ENCODE data around the gene GBF1. TPM values are rescaled to one million over a fixed set of nuclear protein-coding genes. Genes with fewer than 3 reads are reported as not detected.

The GBF1 gene
- total and polyA plus RNA-seq, 5 donors: 17.2 to 43.3 (median 36.4) TPM

GRCh38 chr10:102416695-102417094 is 171.4 kb downstream of the GBF1 start:
- Histone ChIP-seq H3K9me3 (ENCODE audit: control insufficient read depth, low read length) (no peaks in the 10 kb centered on the region), H3K4me3 (ENCODE audit: low read length) (no peak overlapping the region), H3K27me3 (ENCODE audit: control insufficient read depth, insufficient read depth) (no peaks in the 10 kb centered on the region), H3K27ac (ENCODE audit: low read length) (no peak overlapping the region), H3K4me1 (ENCODE audit: control insufficient read depth, insufficient read depth, low read length) (peaks cover 3% of the 10 kb centered on the region)
- 83% methylated on average over 20 of the region's 20 CpGs for WGBS
- no peak for ATAC-seq
- DNase-seq: peak in 2 of 3 donors; percentile 10 to 51
- intact Hi-C loops (cut with DNase I): no loop called here

GRCh38 chr10:102418622-102419268 is 173.4 kb downstream of the GBF1 start, which contains the start of gene PSD:
Gene PSD (minus strand): TSS chr10:102418785. CDS start chr10:102417038, 1,747 bp downstream.
- Histone ChIP-seq H3K9me3 (ENCODE audit: control insufficient read depth, low read length) (no peaks in the 10 kb centered on the region), H3K27me3 (ENCODE audit: control insufficient read depth, insufficient read depth) (no peaks in the 10 kb centered on the region), H3K4me1 (ENCODE audit: control insufficient read depth, insufficient read depth, low read length) (peaks cover 3% of the 10 kb centered on the region), H3K27ac (ENCODE audit: low read length) (no peak within 1 kb of the TSS), H3K4me3 (ENCODE audit: low read length) (peak within 1 kb of the TSS; percentile 8)
- WGBS: 2% methylated on average over 45 of the region's 45 CpGs
- ATAC-seq (no peak), DNase-seq (peak in 1 of 3 donors; percentile 56)
- intact Hi-C loops (cut with DNase I): no loop called here

- Histone ChIP-seq H3K27me3 (ENCODE audit: control insufficient read depth, insufficient read depth) (no peaks in the 10 kb centered on the region), H3K9me3 (ENCODE audit: control insufficient read depth, low read length) (no peaks in the 10 kb centered on the region), H3K4me3 (ENCODE audit: low read length) (peak overlapping the region; percentile 58), H3K27ac (ENCODE audit: low read length) (no peak overlapping the region), H3K4me1 (ENCODE audit: control insufficient read depth, insufficient read depth, low read length) (peaks cover 3% of the 10 kb centered on the region)
- DNase-seq (peak in 2 of 3 donors; percentile 79 to 85), ATAC-seq (peak; percentile 2 to 12)
- under 1% methylated on average over 54 of the region's 54 CpGs for WGBS
- intact Hi-C loops (cut with DNase I): no loop called here
Measured at GRCh38 chr10:102419269-102420180, 174.2 kb downstream of the GBF1 start.

GRCh38 chr10:102420181-102420713 is 174.9 kb downstream of the GBF1 start:
- H3K4me1 ChIP-seq (ENCODE audit: control insufficient read depth, insufficient read depth, low read length): peaks cover 3% of the 10 kb centered on the region
- H3K27ac ChIP-seq (ENCODE audit: low read length): peak overlapping the region; percentile 92
- WGBS: 2% methylated on average over 21 of the region's 21 CpGs
- peak overlapping the region; percentile 58 for H3K4me3 ChIP-seq (ENCODE audit: low read length)
- ATAC-seq (no peak), DNase-seq (peak in 1 of 3 donors; percentile 43)
- no peaks in the 10 kb centered on the region for H3K27me3 ChIP-seq (ENCODE audit: control insufficient read depth, insufficient read depth)
- no peaks in the 10 kb centered on the region for H3K9me3 ChIP-seq (ENCODE audit: control insufficient read depth, low read length)
- intact Hi-C loops (cut with DNase I): no loop called here

GRCh38 chr10:102420714-102421506 is 175.6 kb downstream of the GBF1 start, which contains the start of gene FBXL15:
Gene FBXL15 (plus strand): TSS chr10:102420836. CDS start chr10:102421130, 294 bp downstream.
- intact Hi-C loops (cut with DNase I): no loop called here
- no peaks in the 10 kb centered on the region for H3K27me3 ChIP-seq (ENCODE audit: control insufficient read depth, insufficient read depth)
- H3K9me3 ChIP-seq (ENCODE audit: control insufficient read depth, low read length): no peaks in the 10 kb centered on the region
- H3K4me3 ChIP-seq (ENCODE audit: low read length): peak within 1 kb of the TSS; percentile 58
- peak; percentile 96 to 98 (median 97) for DNase-seq
- ATAC-seq: peak; percentile 88
- WGBS: under 1% methylated on average over 66 of the region's 66 CpGs
- peaks cover 3% of the 10 kb centered on the region for H3K4me1 ChIP-seq (ENCODE audit: control insufficient read depth, insufficient read depth, low read length)
- peak within 1 kb of the TSS; percentile 92 for H3K27ac ChIP-seq (ENCODE audit: low read length)

GRCh38 chr10:102421507-102421756 is 176.1 kb downstream of the GBF1 start:
- H3K27ac ChIP-seq (ENCODE audit: low read length): peak overlapping the region; percentile 69
- ATAC-seq (no peak), DNase-seq (no peak)
- H3K27me3 ChIP-seq (ENCODE audit: control insufficient read depth, insufficient read depth): no peaks in the 10 kb centered on the region
- H3K4me1 ChIP-seq (ENCODE audit: control insufficient read depth, insufficient read depth, low read length): peaks cover 3% of the 10 kb centered on the region
- under 1% methylated on average over 14 of the region's 14 CpGs for WGBS
- peak overlapping the region; percentile 58 for H3K4me3 ChIP-seq (ENCODE audit: low read length)
- H3K9me3 ChIP-seq (ENCODE audit: control insufficient read depth, low read length): no peaks in the 10 kb centered on the region
- intact Hi-C loops (cut with DNase I): no loop called here

GRCh38 chr10:102421757-102422512 is 176.6 kb downstream of the GBF1 start:
- Histone ChIP-seq H3K4me1 (ENCODE audit: control insufficient read depth, insufficient read depth, low read length) (peaks cover 3% of the 10 kb centered on the region), H3K4me3 (ENCODE audit: low read length) (peak overlapping the region; percentile 58), H3K27me3 (ENCODE audit: control insufficient read depth, insufficient read depth) (no peaks in the 10 kb centered on the region), H3K27ac (ENCODE audit: low read length) (peak overlapping the region; percentile 69), H3K9me3 (ENCODE audit: control insufficient read depth, low read length) (no peaks in the 10 kb centered on the region)
- WGBS: under 1% methylated on average over 62 of the region's 62 CpGs
- peak; percentile 3 to 8 for ATAC-seq
- DNase-seq: peak in 2 of 3 donors; percentile 75 to 76
- intact Hi-C loops (cut with DNase I): no loop called here

- ATAC-seq (peak; percentile 62 to 65), DNase-seq (peak; percentile 82 to 92 (median 91))
- Histone ChIP-seq H3K27ac (ENCODE audit: low read length) (peak overlapping the region; percentile 40), H3K9me3 (ENCODE audit: control insufficient read depth, low read length) (no peaks in the 10 kb centered on the region), H3K4me1 (ENCODE audit: control insufficient read depth, insufficient read depth, low read length) (peaks cover 3% of the 10 kb centered on the region), H3K4me3 (ENCODE audit: low read length) (peak overlapping the region; percentile 58), H3K27me3 (ENCODE audit: control insufficient read depth, insufficient read depth) (no peaks in the 10 kb centered on the region)
- WGBS: 7% methylated on average over 28 of the region's 28 CpGs
- intact Hi-C loops (cut with DNase I): no loop called here
Measured at GRCh38 chr10:102422545-102423129, 177.3 kb downstream of the GBF1 start.

GRCh38 chr10:102423372-102423968 is 178.1 kb downstream of the GBF1 start:
- no peak overlapping the region for H3K4me3 ChIP-seq (ENCODE audit: low read length)
- no peaks in the 10 kb centered on the region for H3K9me3 ChIP-seq (ENCODE audit: control insufficient read depth, low read length)
- WGBS: 90% methylated on average over 13 of the region's 13 CpGs
- ATAC-seq (no peak), DNase-seq (no peak)
- intact Hi-C loops (cut with DNase I): no loop called here
- no peaks in the 10 kb centered on the region for H3K27me3 ChIP-seq (ENCODE audit: control insufficient read depth, insufficient read depth)
- H3K4me1 ChIP-seq (ENCODE audit: control insufficient read depth, insufficient read depth, low read length): peaks cover 3% of the 10 kb centered on the region
- no peak overlapping the region for H3K27ac ChIP-seq (ENCODE audit: low read length)
